Sigmoid colon (tissue), 7 donors: Measurements from ENCODE around the gene BCL10. TPM values are rescaled to one million over a fixed set of nuclear protein-coding genes. Genes with fewer than 3 reads are reported as not detected.

Source experiments
- DNase-seq: peaks from one replicate; pipeline ENCODE4 v3.0.0-alpha.2; 2019
- H3K27ac ChIP-seq, 4 donors: fragments of 200-600 bp; sonication (generic); one replicate each; pipeline ENCODE4 v1.5.1; 2016 to 2019; ENCODE audit warnings: mild to moderate bottlenecking in 1 of 4
- H3K27me3 ChIP-seq, 3 donors: fragments of 200-600 bp; sonication (generic); one replicate each; pipeline ENCODE4 v1.5.1; 2019; ENCODE audit warnings: mild to moderate bottlenecking in 1 of 3
- H3K36me3 ChIP-seq, 4 donors: fragments of 200-600 bp; sonication (generic); one replicate each; pipeline ENCODE4 v1.5.1; 2016 to 2019
- H3K4me1 ChIP-seq, 4 donors: fragments of 200-600 bp; sonication (generic); one replicate each; pipeline ENCODE4 v1.5.1; 2017 to 2019
- H3K4me3 ChIP-seq, 4 donors: fragments of 200-600 bp; sonication (generic); one replicate each; pipeline ENCODE4 v1.5.1; 2017 to 2019; ENCODE audit warnings: mild to moderate bottlenecking in 2 of 4, moderate library complexity in 1 of 4
- H3K9me3 ChIP-seq, 4 donors: fragments of 200-600 bp in 3 of 4; sonication (generic) in 3 of 4; one replicate each; pipeline versions ENCODE4 v1.5.1 to v1.6.1; 2013 to 2019
- EP300 ChIP-seq, 4 donors: sonication (generic); formaldehyde crosslinking; IDR thresholded peaks; one replicate each; pipeline ENCODE4 v1.6.1; 2017; ENCODE audit warnings: antibody characterized with exemption in 4 of 4
- POLR2A ChIP-seq, 2 donors: fragments of 450-650 bp; IDR thresholded peaks; one replicate each; pipeline ENCODE4 v1.6.1; 2016; ENCODE audit warnings: antibody characterized with exemption in 2 of 2, mild to moderate bottlenecking in 2 of 2, moderate library complexity in 2 of 2
- POLR2AphosphoS5 ChIP-seq, 4 donors: sonication (generic); formaldehyde crosslinking; IDR thresholded peaks; one replicate each; pipeline ENCODE4 v1.6.1; 2017; ENCODE audit warnings: antibody characterized with exemption in 4 of 4
- WGBS, 2 donors: extraction: QIAGEN DNeasy Blood & Tissue Kit; methylation state at CpG; one replicate each; pipeline ENCODE4 v1.1.7; 2013; 5-methylcytosine and 5-hydroxymethylcytosine counted together
- intact Hi-C: fragments of 100-400 bp; cut with DNase I; formaldehyde crosslinking; loops from one replicate; pipeline ENCODE4 v1.15.1; 2023
- polyA plus RNA-seq, 3 donors: library from polyadenylated mRNA; stranded (reverse); fragments of 200-250 nt; gene quantifications; one replicate each; pipeline ENCODE4 v1.2.3, GENCODE V29; 2013
- total RNA-seq, 4 donors: library from RNA; depleted of rRNA; stranded (reverse); fragments of >200 nt; gene quantifications; one replicate each; pipeline ENCODE4 v1.1.0, GENCODE V29; 2016
- TF ChIP-seq, protein P1 (sequence below), 4 experiments: fragments of 450-650 bp in 3 of 4; fragments of 200-600 bp in 1 of 4; IDR thresholded peaks; one replicate each; pipeline ENCODE4 v1.5.1; 2016 to 2019; ENCODE audit warnings: antibody characterized with exemption in 4 of 4, mild to moderate bottlenecking in 3 of 4, moderate library complexity in 2 of 4
- donor health status: healthy with polysubstance abuse.
- donor health status: Bipolar disorder and iron deficiency.
- donor health status: healthy.

Gene BCL10
- total and polyA plus RNA-seq, 7 donors, result 6.7 to 49.7 (median 14.2) TPM

DNA sequence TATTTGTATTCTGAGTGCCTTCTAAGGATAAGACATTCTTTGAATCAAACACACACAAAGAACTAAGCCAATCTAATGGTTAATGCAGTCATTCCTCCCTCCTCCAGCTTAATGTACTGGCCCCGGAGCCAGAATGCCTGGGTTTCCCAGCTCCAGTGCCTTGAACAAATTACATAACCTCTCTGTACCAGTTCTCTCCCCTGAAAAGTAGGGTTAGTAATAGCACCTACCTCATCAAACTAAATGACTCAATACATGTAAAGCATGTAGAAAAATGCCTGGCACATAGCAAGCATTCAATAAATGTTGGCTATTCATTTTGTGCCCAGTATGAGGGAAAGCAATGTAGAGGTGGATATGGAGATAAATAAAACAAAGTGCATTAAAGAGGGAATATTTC, 31.0 kb downstream of the BCL10 start:
- intact Hi-C loops, result no loop called here
- no peaks in the 10 kb centered on the region for H3K9me3 ChIP-seq
- peak overlapping the region in 3 of 4 donors; percentile 45 to 72 (median 70) for H3K27ac ChIP-seq
- H3K36me3 ChIP-seq, result no peaks in the 10 kb centered on the region
- H3K4me1 ChIP-seq, result peaks cover 0 to 46% (median 40%) of the 10 kb centered on the region in 4 donors
- no peaks in the 10 kb centered on the region for H3K27me3 ChIP-seq
- WGBS, 2 donors, result 78 to 86% methylated on average over 1 of the region's 1 CpG
- TF ChIP-seq EP300 (IDR thresholded peaks at IDR 0.05) (no peak), POLR2A (IDR thresholded peaks at IDR 0.05) (no peak), POLR2AphosphoS5 (IDR thresholded peaks at IDR 0.05) (no peak)
- TF ChIP-seq, protein P1, sequence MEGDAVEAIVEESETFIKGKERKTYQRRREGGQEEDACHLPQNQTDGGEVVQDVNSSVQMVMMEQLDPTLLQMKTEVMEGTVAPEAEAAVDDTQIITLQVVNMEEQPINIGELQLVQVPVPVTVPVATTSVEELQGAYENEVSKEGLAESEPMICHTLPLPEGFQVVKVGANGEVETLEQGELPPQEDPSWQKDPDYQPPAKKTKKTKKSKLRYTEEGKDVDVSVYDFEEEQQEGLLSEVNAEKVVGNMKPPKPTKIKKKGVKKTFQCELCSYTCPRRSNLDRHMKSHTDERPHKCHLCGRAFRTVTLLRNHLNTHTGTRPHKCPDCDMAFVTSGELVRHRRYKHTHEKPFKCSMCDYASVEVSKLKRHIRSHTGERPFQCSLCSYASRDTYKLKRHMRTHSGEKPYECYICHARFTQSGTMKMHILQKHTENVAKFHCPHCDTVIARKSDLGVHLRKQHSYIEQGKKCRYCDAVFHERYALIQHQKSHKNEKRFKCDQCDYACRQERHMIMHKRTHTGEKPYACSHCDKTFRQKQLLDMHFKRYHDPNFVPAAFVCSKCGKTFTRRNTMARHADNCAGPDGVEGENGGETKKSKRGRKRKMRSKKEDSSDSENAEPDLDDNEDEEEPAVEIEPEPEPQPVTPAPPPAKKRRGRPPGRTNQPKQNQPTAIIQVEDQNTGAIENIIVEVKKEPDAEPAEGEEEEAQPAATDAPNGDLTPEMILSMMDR (IDR thresholded peaks at IDR 0.05), result no peak
- DNase-seq, result no peak
- H3K4me3 ChIP-seq, result no peak overlapping the region

DNA sequence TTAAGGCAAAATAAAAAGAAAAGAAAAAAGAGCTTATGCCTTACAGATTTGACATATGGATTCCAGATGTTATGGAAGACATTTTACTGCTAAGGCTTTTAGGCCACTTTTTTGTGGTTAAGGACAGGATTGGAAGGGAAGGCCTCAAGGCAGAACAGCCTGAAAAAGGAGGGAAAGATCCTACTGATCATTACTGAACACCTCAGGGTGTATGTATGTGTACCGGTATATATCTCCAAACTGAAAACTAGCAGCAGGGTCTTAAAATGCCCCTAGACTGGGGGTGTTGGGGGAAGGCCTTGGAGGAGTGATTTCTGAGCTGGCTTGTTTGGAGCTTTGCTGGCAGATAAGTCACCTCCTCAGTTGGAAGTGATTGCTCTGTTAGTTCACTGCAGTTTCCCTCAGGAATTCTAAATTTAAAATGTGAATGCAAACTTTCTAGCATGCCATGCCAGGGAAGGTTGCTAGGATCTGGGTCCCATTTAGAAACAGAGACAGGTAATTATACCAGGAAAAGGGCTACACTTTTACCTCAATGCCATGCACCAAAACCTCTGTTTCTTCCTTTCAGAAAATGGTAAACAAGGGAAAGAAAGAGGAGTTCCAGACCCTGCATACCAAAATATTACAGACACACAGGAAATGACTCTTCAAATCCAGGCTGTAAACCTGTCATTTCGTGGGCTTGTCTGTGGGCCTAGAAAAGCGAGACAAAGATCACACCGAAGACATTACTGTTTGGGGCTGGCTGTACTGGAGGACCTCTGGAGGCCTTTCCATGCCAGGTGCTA, 32.0 kb downstream of the BCL10 start:
- Histone ChIP-seq H3K9me3 (no peaks in the 10 kb centered on the region), H3K27me3 (no peaks in the 10 kb centered on the region), H3K4me3 (no peak overlapping the region), H3K27ac (peak overlapping the region; percentile 45 to 72 (median 58)), H3K4me1 (peaks cover 0 to 55% (median 47%) of the 10 kb centered on the region in 4 donors), H3K36me3 (no peaks in the 10 kb centered on the region)
- no peak for DNase-seq
- no peak for TF ChIP-seq POLR2A (IDR thresholded peaks at IDR 0.05)
- TF ChIP-seq, protein P1 (IDR thresholded peaks at IDR 0.05), result no peak
- no peak for TF ChIP-seq EP300 (IDR thresholded peaks at IDR 0.05)
- peak in 3 of 4 donors; percentile 14 to 76 (median 60) for TF ChIP-seq POLR2AphosphoS5 (IDR thresholded peaks at IDR 0.05)
- intact Hi-C loops, result loop anchor here (5.0 kb wide), 2 partner anchors 42 to 182 kb away; partner anchors contain the start of gene SYDE2
- 41 to 45% methylated on average over 4 of the region's 4 CpGs for WGBS, 2 donors

DNA sequence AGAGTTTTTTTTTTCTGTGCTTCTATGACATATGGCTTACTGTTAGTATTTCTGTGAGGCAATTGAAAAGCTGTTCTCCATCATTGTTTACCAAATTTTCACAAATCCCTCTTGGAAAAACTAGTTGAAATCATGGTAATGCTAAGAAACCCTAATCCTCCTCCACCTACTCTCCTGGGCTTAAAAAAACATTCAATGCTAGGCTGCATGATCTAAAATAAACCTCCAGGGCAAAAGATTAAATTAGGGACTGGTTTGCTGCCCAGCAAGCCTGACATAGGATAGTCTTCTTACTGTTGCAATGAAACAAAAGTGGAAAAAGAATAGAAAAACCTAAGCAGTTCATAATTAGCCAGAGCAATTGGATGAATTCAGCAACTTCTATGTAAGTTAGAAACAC, 33.1 kb downstream of the BCL10 start:
- no peak overlapping the region for H3K4me3 ChIP-seq
- H3K27ac ChIP-seq, result peak overlapping the region in 3 of 4 donors; percentile 34 to 72 (median 70)
- H3K36me3 ChIP-seq, result no peaks in the 10 kb centered on the region
- intact Hi-C loops, result loop anchor here (5.0 kb wide), 2 partner anchors 41 to 181 kb away; partner anchors contain the start of gene SYDE2
- TF ChIP-seq POLR2A (IDR thresholded peaks at IDR 0.05) (no peak), POLR2AphosphoS5 (IDR thresholded peaks at IDR 0.05) (no peak)
- TF ChIP-seq, protein P1 (IDR thresholded peaks at IDR 0.05), result peak in 1 of 4 experiments; percentile 11
- no peaks in the 10 kb centered on the region for H3K9me3 ChIP-seq
- DNase-seq, result no peak
- peaks cover 0 to 55% (median 47%) of the 10 kb centered on the region in 4 donors for H3K4me1 ChIP-seq
- no peaks in the 10 kb centered on the region for H3K27me3 ChIP-seq

DNA sequence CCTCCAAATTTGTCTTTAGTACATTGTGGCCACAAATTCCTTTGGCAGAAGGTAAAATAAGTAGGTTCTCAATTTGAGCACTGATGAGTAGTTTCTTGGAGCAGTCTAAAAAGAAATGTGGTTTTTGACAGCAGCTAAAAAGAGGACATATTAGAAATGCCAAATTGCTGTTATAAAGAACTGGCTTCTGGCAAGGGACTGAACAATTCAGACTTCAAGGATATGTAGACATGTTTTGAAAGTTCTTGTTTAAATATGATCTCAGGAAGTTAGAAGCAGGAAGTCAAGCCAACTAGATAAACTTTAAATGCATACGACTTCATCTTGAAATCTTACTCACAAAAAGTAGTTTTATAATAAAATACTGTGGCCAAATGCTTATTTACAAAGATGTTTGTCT, 35.8 kb downstream of the BCL10 start:
- no peak for TF ChIP-seq EP300 (IDR thresholded peaks at IDR 0.05)
- TF ChIP-seq POLR2AphosphoS5 (IDR thresholded peaks at IDR 0.05), result peak in 1 of 4 donors; percentile 7
- Histone ChIP-seq H3K36me3 (no peaks in the 10 kb centered on the region), H3K27ac (peak overlapping the region; percentile 41 to 72 (median 62)), H3K9me3 (no peaks in the 10 kb centered on the region), H3K4me3 (no peak overlapping the region), H3K4me1 (peaks cover 0 to 47% (median 42%) of the 10 kb centered on the region in 4 donors), H3K27me3 (no peaks in the 10 kb centered on the region)
- DNase-seq, result no peak
- WGBS, 2 donors, result 4 to 5% methylated on average over 1 of the region's 1 CpG
- intact Hi-C loops, result loop anchor here (5.0 kb wide), 2 partner anchors 38 to 178 kb away; partner anchors contain the start of gene SYDE2

DNA sequence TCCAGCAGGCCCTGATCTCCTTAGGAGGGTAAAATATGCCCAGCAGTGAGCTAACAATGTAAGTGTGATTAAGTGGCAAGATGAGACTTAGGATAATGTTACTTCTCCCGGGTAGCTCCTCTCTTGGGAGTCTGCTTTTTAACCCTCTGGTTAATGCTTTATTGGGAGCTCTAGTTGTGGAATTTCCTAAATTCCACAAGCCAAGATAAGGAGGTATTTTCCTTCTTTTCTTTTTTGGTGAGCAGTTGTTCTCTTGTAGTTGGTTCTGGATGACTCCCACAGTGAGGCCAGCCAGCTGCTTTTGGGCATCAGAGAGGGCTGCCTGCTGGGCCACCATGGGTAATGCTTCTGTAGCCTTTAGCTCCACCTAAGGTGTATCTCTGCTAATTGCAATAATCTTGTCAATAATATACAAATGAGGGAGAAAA, 36.2 kb downstream of the BCL10 start:
- H3K27me3 ChIP-seq, result no peaks in the 10 kb centered on the region
- peaks cover 0 to 43% (median 38%) of the 10 kb centered on the region in 4 donors for H3K4me1 ChIP-seq
- no peaks in the 10 kb centered on the region for H3K9me3 ChIP-seq
- H3K4me3 ChIP-seq, result no peak overlapping the region
- no peaks in the 10 kb centered on the region for H3K36me3 ChIP-seq
- TF ChIP-seq, protein P1 (IDR thresholded peaks at IDR 0.05), result peak in 1 of 4 experiments; percentile 10
- no peak for TF ChIP-seq POLR2A (IDR thresholded peaks at IDR 0.05)
- peak overlapping the region; percentile 41 to 72 (median 62) for H3K27ac ChIP-seq
- 51 to 59% methylated on average over 1 of the region's 1 CpG for WGBS, 2 donors
- intact Hi-C loops, result loop anchor here (5.0 kb wide), 2 partner anchors 38 to 178 kb away; partner anchors contain the start of gene SYDE2
- DNase-seq, result no peak
